ENCODE results near the gene APBA2. TPM values are rescaled to one million over a fixed set of nuclear protein-coding genes. Genes with fewer than 3 reads are reported as not detected.

The APBA2 gene
- total RNA-seq, 1 experiment from 2014 or later: 0.31 TPM

DNA sequence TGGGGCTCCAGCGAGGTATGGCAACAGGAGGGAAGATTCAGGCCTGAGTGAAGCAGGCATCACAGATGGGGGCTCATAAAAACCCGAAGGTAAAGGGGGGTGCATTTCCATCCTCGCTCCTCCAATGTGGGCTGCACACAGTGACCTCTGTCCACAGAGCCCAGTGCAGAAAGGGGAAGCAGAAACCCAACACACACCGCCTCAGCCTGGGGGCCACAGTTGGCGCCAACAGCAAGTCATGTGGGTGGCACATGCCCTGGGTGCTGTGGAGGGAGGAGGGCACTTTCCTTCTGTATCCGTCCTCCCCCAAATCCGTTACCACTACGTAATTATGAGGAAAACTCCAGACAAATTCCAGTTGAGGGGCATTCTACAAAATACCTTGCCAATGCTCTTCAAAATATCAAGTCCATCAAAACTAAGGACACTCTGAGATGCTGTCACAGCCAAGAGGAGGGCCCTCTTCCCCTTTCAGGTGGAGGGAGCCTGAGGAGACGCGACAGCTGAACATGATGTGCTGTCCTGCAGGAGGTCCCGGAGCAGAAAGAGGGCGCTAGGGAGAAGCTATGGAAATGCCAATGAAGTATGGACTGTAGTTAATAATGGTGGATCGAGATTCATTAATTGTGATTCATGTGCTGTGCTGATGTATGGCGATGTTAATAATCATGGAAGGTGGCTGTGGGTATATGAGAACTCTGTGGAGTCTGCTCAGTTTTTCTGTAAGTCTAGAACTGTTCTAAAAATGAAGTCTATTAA lies 16.4 kb downstream of the APBA2 start:
- Histone ChIP-seq H3K27me3 (ENCODE audit: control insufficient read depth, insufficient read depth, low read length) (no peaks in the 10 kb centered on the region), H3K9me3 (ENCODE audit: control insufficient read depth, insufficient read depth, low read depth, low read length) (no peaks in the 10 kb centered on the region), H3K4me3 (ENCODE audit: low read depth in 2 of 2, low read length in 2 of 2) (no peak overlapping the region), H3K27ac (ENCODE audit: low read length) (no peak overlapping the region), H3K4me1 (ENCODE audit: control insufficient read depth, insufficient read depth, low read length) (no peaks in the 10 kb centered on the region), H3K36me3 (ENCODE audit: control insufficient read depth, insufficient read depth, low read length) (no peaks in the 10 kb centered on the region)
- TF ChIP-seq TCF7L2 (IDR thresholded peaks at IDR 0.05; ENCODE audit: low read depth, low read length) (no peak), SIN3A (IDR thresholded peaks at IDR 0.05; ENCODE audit: borderline replicate concordance, insufficient read depth, low read depth, low read length) (no peak), POLR2AphosphoS5 (IDR thresholded peaks at IDR 0.05; ENCODE audit: low read depth, low read length) (no peak)
- TF ChIP-seq, protein P1, sequence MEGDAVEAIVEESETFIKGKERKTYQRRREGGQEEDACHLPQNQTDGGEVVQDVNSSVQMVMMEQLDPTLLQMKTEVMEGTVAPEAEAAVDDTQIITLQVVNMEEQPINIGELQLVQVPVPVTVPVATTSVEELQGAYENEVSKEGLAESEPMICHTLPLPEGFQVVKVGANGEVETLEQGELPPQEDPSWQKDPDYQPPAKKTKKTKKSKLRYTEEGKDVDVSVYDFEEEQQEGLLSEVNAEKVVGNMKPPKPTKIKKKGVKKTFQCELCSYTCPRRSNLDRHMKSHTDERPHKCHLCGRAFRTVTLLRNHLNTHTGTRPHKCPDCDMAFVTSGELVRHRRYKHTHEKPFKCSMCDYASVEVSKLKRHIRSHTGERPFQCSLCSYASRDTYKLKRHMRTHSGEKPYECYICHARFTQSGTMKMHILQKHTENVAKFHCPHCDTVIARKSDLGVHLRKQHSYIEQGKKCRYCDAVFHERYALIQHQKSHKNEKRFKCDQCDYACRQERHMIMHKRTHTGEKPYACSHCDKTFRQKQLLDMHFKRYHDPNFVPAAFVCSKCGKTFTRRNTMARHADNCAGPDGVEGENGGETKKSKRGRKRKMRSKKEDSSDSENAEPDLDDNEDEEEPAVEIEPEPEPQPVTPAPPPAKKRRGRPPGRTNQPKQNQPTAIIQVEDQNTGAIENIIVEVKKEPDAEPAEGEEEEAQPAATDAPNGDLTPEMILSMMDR (IDR thresholded peaks at IDR 0.05): no peak
- TF ChIP-seq, protein P2, sequence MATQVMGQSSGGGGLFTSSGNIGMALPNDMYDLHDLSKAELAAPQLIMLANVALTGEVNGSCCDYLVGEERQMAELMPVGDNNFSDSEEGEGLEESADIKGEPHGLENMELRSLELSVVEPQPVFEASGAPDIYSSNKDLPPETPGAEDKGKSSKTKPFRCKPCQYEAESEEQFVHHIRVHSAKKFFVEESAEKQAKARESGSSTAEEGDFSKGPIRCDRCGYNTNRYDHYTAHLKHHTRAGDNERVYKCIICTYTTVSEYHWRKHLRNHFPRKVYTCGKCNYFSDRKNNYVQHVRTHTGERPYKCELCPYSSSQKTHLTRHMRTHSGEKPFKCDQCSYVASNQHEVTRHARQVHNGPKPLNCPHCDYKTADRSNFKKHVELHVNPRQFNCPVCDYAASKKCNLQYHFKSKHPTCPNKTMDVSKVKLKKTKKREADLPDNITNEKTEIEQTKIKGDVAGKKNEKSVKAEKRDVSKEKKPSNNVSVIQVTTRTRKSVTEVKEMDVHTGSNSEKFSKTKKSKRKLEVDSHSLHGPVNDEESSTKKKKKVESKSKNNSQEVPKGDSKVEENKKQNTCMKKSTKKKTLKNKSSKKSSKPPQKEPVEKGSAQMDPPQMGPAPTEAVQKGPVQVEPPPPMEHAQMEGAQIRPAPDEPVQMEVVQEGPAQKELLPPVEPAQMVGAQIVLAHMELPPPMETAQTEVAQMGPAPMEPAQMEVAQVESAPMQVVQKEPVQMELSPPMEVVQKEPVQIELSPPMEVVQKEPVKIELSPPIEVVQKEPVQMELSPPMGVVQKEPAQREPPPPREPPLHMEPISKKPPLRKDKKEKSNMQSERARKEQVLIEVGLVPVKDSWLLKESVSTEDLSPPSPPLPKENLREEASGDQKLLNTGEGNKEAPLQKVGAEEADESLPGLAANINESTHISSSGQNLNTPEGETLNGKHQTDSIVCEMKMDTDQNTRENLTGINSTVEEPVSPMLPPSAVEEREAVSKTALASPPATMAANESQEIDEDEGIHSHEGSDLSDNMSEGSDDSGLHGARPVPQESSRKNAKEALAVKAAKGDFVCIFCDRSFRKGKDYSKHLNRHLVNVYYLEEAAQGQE (IDR thresholded peaks at IDR 0.05; ENCODE audit: insufficient read depth in 1 of 2, low read depth in 2 of 2, low read length in 1 of 2): no peak
- DNase-seq (ENCODE audit: low read depth, low spot score) (no peak), ATAC-seq (no peak)
- intact Hi-C loops (cut with micrococcal nuclease; ENCODE audit: unreplicated experiment) (no loop called here), in situ Hi-C loops (cut with HindIII; ENCODE audit: low pct_unique_long_range_greater_than_20kb, low sequenced_read_pairs) (no loop called here)
- ChIA-PET CTCF (no interaction called here), POLR2A (no interaction called here)
- BruUV-seq (replicated peaks): no TSS peak

DNA sequence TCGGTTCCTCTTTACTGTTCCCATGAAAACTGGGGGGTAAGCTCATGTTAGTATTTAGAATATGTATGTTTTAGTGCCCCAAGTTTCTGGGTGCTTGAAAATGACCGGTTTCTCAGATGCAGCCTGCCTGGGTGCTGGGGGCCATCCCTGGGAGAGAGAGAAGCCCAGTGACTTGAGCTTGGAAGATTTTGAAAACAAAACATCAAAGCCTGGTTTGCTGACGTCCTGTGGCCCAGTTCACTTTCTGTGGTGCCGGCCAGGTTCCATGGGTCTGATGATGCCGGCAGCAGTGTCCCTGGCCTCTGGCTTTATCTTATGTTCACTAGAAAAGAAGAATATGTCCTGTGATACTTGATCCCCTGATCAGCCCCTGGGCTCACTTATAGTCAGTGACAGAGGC lies 17.1 kb downstream of the APBA2 start:
- no peak for ATAC-seq
- POLR2A ChIA-PET: no interaction called here
- Histone ChIP-seq H3K4me1 (ENCODE audit: control insufficient read depth, insufficient read depth, low read length) (no peaks in the 10 kb centered on the region), H3K27ac (ENCODE audit: low read length) (no peak overlapping the region), H3K27me3 (ENCODE audit: control insufficient read depth, insufficient read depth, low read length) (no peaks in the 10 kb centered on the region), H3K36me3 (ENCODE audit: control insufficient read depth, insufficient read depth, low read length) (no peaks in the 10 kb centered on the region), H3K9me3 (ENCODE audit: control insufficient read depth, insufficient read depth, low read depth, low read length) (no peaks in the 10 kb centered on the region), H3K4me3 (ENCODE audit: low read depth in 2 of 2, low read length in 2 of 2) (no peak overlapping the region)
- in situ Hi-C loops (cut with HindIII; ENCODE audit: low pct_unique_long_range_greater_than_20kb, low sequenced_read_pairs) (no loop called here), intact Hi-C loops (cut with micrococcal nuclease; ENCODE audit: unreplicated experiment) (no loop called here)
- CTCF ChIA-PET: no interaction called here
- BruUV-seq (replicated peaks): no TSS peak
- no peak for DNase-seq (ENCODE audit: low read depth, low spot score)
- TF ChIP-seq TCF7L2 (IDR thresholded peaks at IDR 0.05; ENCODE audit: low read depth, low read length): no peak
- TF ChIP-seq SIN3A (IDR thresholded peaks at IDR 0.05; ENCODE audit: borderline replicate concordance, insufficient read depth, low read depth, low read length): no peak
- TF ChIP-seq POLR2AphosphoS5 (IDR thresholded peaks at IDR 0.05; ENCODE audit: low read depth, low read length): no peak
- TF ChIP-seq, protein P1 (IDR thresholded peaks at IDR 0.05): no peak
- TF ChIP-seq, protein P2 (IDR thresholded peaks at IDR 0.05; ENCODE audit: insufficient read depth in 1 of 2, low read depth in 2 of 2, low read length in 1 of 2): no peak
